Esophagus mucosa (tissue), 1 donor: ENCODE results near the gene OVOL3. TPM values are rescaled to one million over a fixed set of nuclear protein-coding genes. Genes with fewer than 3 reads are reported as not detected.
"Not testable (repeated sequence)": the region's sequence is repeated elsewhere in the genome, so short reads cannot be mapped to it uniquely, and the experiment has no call there.

Experiments used
- ATAC-seq: fragments of 200-7000 bp; cut with Tn5 transposase; one replicate; pipeline ENCODE4 v1.9.1; 2020
- total RNA-seq: library from RNA; stranded (reverse); gene quantifications from one replicate; pipeline ENCODE4 v1.2.4, GENCODE V29; 2023
- donor health status: DM: yes; HTN: yes; CAD: no.

Gene OVOL3
- total RNA-seq, 1 donor from 2014 or later = not detected

GRCh38 chr19:36101550-36102327 is 9.2 kb upstream of the OVOL3 start:
- ATAC-seq = peak; percentile 81

GRCh38 chr19:36103040-36103626 is 7.8 kb upstream of the OVOL3 start:
- ATAC-seq = no peak

- ATAC-seq = peak; percentile 42
Measured at GRCh38 chr19:36103842-36104552, 6.9 kb upstream of the OVOL3 start.

GRCh38 chr19:36106441-36106840 is 4.5 kb upstream of the OVOL3 start:
- no peak for ATAC-seq

- ATAC-seq = no peak
Measured at GRCh38 chr19:36106991-36107390, 4.0 kb upstream of the OVOL3 start.

- ATAC-seq = no peak
Measured at GRCh38 chr19:36108684-36109083, 2.3 kb upstream of the OVOL3 start.

- ATAC-seq = no peak
Measured at GRCh38 chr19:36111200-36111539, 227 bp downstream of the OVOL3 start.

- ATAC-seq = no peak
Measured at GRCh38 chr19:36112678-36113077, 1.7 kb downstream of the OVOL3 start.

GRCh38 chr19:36113425-36113824 is 2.5 kb downstream of the OVOL3 start:
- no peak for ATAC-seq

- ATAC-seq = peak; percentile 10
Measured at GRCh38 chr19:36113894-36114720, 3.2 kb downstream of the OVOL3 start.

- ATAC-seq = peak; percentile 94
Measured at GRCh38 chr19:36114721-36115452, 3.9 kb downstream of the OVOL3 start, which contains the start of gene POLR2I. POLR2I (minus strand) TSS chr19:36114875; CDS start chr19:36114856, 19 bp downstream.

GRCh38 chr19:36115453-36116343 is 4.8 kb downstream of the OVOL3 start, which contains the start of gene TBCB:
TBCB (plus strand) TSS chr19:36115468; CDS start chr19:36115561, 93 bp downstream.
- peak; percentile 70 for ATAC-seq

- ATAC-seq = no peak
Measured at GRCh38 chr19:36116344-36116637, 5.3 kb downstream of the OVOL3 start.

GRCh38 chr19:36120092-36120983 is 9.4 kb downstream of the OVOL3 start:
- ATAC-seq = no peak

GRCh38 chr19:36120984-36121358 is 10.0 kb downstream of the OVOL3 start:
- ATAC-seq = no peak

- ATAC-seq = no peak
Measured at GRCh38 chr19:36121486-36122124, 10.7 kb downstream of the OVOL3 start.

- ATAC-seq = no peak
Measured at GRCh38 chr19:36125557-36125956, 14.6 kb downstream of the OVOL3 start.

GRCh38 chr19:36128392-36128736 is 17.4 kb downstream of the OVOL3 start:
- peak; percentile 16 for ATAC-seq

GRCh38 chr19:36131221-36131620 is 20.3 kb downstream of the OVOL3 start:
- not testable (repeated sequence) for ATAC-seq

- ATAC-seq = not testable (repeated sequence)
Measured at GRCh38 chr19:36134867-36135266, 23.9 kb downstream of the OVOL3 start.
